ENCODE measurements around the gene DPP6.

The DPP6 gene

DNA sequence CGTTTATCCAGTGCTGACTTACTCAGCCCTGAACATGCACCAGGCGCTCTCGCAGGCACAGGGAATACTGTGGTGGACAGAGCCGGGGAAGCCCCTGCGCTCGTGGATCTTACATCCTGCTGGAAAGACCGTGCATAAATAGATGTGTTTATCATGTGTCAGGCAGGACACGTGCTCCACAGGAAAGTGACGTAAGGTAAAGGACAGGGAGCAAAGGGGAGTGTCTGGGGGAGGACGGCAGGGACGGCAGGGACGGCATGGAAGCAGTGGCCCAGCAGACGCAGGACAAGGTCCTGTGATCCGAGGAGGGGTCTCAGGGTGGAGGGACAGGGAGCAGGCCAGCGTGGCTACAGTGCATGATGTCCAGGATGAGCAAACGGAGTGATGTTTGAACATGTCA, 540.2 kb downstream of the DPP6 start:
- TF ChIP-seq EGR1 (IDR thresholded peaks at IDR 0.05) (no peak), EP300 (IDR thresholded peaks at IDR 0.05; ENCODE audit: borderline replicate concordance) (no peak)
- TF ChIP-seq, protein P1, sequence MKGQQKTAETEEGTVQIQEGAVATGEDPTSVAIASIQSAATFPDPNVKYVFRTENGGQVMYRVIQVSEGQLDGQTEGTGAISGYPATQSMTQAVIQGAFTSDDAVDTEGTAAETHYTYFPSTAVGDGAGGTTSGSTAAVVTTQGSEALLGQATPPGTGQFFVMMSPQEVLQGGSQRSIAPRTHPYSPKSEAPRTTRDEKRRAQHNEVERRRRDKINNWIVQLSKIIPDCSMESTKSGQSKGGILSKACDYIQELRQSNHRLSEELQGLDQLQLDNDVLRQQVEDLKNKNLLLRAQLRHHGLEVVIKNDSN (IDR thresholded peaks at IDR 0.05): no peak

DNA sequence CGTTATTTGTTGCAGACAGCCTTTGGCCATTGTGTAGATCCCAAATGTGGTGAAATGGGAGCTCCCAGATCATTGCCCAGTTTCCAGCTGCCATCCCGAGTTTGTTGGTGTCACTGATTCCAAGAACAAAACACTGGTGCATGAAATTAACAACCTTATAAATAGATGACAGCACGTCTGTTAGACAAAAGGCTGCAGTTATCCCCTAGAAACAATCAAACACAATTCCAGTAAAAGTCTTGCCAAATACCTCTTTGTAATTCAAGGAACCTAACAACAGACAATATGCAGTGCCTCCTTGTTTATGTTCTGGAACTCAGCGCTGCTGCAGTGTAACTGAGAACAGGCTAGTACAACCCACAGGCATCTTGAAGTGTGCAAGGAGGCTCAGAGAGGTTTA, 546.2 kb downstream of the DPP6 start:
- TF ChIP-seq TCF12 (IDR thresholded peaks at IDR 0.05; ENCODE audit: low read depth) (no peak), FOXM1 (IDR thresholded peaks at IDR 0.05; ENCODE audit: borderline replicate concordance, low read depth) (no peak), CEBPB (IDR thresholded peaks at IDR 0.05) (no peak), CREB1 (IDR thresholded peaks at IDR 0.05; ENCODE audit: low read depth) (no peak), ZBTB7A (IDR thresholded peaks at IDR 0.05; ENCODE audit: low read depth) (no peak)
- TF ChIP-seq, protein P2, sequence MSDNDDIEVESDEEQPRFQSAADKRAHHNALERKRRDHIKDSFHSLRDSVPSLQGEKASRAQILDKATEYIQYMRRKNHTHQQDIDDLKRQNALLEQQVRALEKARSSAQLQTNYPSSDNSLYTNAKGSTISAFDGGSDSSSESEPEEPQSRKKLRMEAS (IDR thresholded peaks at IDR 0.05): no peak
- TF ChIP-seq, protein P3, sequence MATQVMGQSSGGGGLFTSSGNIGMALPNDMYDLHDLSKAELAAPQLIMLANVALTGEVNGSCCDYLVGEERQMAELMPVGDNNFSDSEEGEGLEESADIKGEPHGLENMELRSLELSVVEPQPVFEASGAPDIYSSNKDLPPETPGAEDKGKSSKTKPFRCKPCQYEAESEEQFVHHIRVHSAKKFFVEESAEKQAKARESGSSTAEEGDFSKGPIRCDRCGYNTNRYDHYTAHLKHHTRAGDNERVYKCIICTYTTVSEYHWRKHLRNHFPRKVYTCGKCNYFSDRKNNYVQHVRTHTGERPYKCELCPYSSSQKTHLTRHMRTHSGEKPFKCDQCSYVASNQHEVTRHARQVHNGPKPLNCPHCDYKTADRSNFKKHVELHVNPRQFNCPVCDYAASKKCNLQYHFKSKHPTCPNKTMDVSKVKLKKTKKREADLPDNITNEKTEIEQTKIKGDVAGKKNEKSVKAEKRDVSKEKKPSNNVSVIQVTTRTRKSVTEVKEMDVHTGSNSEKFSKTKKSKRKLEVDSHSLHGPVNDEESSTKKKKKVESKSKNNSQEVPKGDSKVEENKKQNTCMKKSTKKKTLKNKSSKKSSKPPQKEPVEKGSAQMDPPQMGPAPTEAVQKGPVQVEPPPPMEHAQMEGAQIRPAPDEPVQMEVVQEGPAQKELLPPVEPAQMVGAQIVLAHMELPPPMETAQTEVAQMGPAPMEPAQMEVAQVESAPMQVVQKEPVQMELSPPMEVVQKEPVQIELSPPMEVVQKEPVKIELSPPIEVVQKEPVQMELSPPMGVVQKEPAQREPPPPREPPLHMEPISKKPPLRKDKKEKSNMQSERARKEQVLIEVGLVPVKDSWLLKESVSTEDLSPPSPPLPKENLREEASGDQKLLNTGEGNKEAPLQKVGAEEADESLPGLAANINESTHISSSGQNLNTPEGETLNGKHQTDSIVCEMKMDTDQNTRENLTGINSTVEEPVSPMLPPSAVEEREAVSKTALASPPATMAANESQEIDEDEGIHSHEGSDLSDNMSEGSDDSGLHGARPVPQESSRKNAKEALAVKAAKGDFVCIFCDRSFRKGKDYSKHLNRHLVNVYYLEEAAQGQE (IDR thresholded peaks at IDR 0.05; ENCODE audit: low read depth): no peak

DNA sequence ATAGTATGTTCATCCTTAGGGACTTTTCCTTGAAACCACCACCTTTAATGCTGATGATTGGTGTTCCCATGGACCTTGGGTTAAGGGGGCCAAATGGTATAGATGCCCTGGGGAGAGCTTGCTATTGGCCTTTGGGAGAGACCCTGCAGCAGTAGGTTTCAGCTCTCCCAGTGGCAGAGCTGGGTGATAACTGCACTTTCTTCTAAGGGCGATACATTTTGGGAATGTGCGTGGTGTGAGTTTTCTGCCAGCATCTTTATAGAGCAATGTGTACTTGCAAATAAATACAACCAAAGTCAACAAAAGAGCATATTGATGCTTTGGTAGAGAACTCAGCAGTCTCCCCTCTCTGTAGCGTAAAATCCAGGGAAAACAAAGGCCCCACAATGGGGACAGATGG, 546.7 kb downstream of the DPP6 start:
- TF ChIP-seq, protein P3 (IDR thresholded peaks at IDR 0.05; ENCODE audit: low read depth): no peak
- TF ChIP-seq YY1 (IDR thresholded peaks at IDR 0.05; ENCODE audit: low read depth) (no peak), TCF12 (IDR thresholded peaks at IDR 0.05; ENCODE audit: low read depth) (no peak), TAF1 (IDR thresholded peaks at IDR 0.05; ENCODE audit: low read depth) (no peak), CEBPB (IDR thresholded peaks at IDR 0.05) (no peak), RAD21 (IDR thresholded peaks at IDR 0.05; ENCODE audit: low read depth) (no peak), TEAD4 (IDR thresholded peaks at IDR 0.05) (no peak), NFIC (IDR thresholded peaks at IDR 0.05) (no peak), EGR1 (IDR thresholded peaks at IDR 0.05) (no peak)
- TF ChIP-seq, protein P2 (IDR thresholded peaks at IDR 0.05): no peak

DNA sequence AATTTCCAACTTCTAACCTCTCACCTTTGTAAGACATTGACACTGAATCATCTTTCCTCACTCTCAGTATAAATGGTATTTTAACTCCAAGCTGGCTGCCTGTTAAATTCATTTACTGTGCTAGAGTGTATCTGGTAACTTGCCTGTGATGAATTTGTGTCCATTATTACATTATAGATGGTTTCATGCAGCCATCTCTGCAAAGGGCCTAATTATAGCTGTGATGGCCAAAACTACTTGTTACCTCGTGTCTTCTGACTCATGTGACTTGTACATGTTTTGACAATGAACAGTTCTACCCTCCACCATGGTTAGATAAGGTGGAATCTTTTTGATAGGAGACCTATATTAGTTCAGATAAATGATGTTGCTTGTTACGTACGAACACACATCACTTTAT, 558.7 kb downstream of the DPP6 start:
- no peak for TF ChIP-seq YY1 (IDR thresholded peaks at IDR 0.05; ENCODE audit: low read depth)
- no peak for TF ChIP-seq TEAD4 (IDR thresholded peaks at IDR 0.05)

DNA sequence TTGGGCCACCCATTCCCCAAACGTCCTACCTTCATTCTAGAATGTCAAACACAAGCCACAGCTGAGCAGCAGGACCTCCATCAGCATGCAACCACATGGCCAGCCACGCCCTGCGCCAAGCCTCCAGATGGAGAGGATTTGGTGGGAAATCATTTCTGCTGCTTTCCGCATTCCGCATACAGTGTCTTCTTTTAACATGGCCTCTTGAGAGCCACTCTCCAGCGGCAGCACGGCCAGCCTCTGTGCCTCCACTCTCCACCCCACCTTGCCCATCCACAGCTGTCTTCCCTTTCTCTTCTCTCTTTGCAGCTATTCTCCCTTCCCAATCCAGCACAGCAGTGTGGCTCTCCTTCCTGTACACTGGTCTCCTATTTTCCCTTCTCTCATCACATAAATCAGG, 561.6 kb downstream of the DPP6 start:
- TF ChIP-seq NFIC (IDR thresholded peaks at IDR 0.05) (no peak), TAF1 (IDR thresholded peaks at IDR 0.05; ENCODE audit: low read depth) (no peak), ZBTB7A (IDR thresholded peaks at IDR 0.05; ENCODE audit: low read depth) (no peak), FOXM1 (IDR thresholded peaks at IDR 0.05; ENCODE audit: borderline replicate concordance, low read depth) (no peak), CREB1 (IDR thresholded peaks at IDR 0.05; ENCODE audit: low read depth) (no peak), YY1 (IDR thresholded peaks at IDR 0.05; ENCODE audit: low read depth) (no peak), CEBPB (IDR thresholded peaks at IDR 0.05) (no peak), RAD21 (IDR thresholded peaks at IDR 0.05; ENCODE audit: low read depth) (no peak), TCF12 (IDR thresholded peaks at IDR 0.05; ENCODE audit: low read depth) (no peak), EGR1 (IDR thresholded peaks at IDR 0.05) (no peak), TEAD4 (IDR thresholded peaks at IDR 0.05) (no peak), EP300 (IDR thresholded peaks at IDR 0.05; ENCODE audit: borderline replicate concordance) (no peak)
- TF ChIP-seq, protein P1 (IDR thresholded peaks at IDR 0.05): no peak
- TF ChIP-seq, protein P3 (IDR thresholded peaks at IDR 0.05; ENCODE audit: low read depth): no peak
- TF ChIP-seq, protein P2 (IDR thresholded peaks at IDR 0.05): no peak

All from Ishikawa (cell line).